PC-3 (cell line): ENCODE data around the gene PITRM1. TPM values are rescaled to one million over a fixed set of nuclear protein-coding genes. Genes with fewer than 3 reads are reported as not detected.

ENCODE experiments used
- ATAC-seq: fragments of 200-7000 bp; cut with Tn5 transposase; 2 replicates; pipeline ENCODE4 v1.9.1; 2020; ENCODE audit warnings: mild to moderate bottlenecking, moderate library complexity
- BruUV-seq: library from RNA; stranded (reverse); fragments of 400-500 nt; replicated peaks from 2 replicates; lab custom pipeline; 2021; lab: Mats Ljungman, UMichigan
- CTCF ChIA-PET: fragments of 300-600 bp; sonication (Branson Sonifier 250); formaldehyde crosslinking; loops from one replicate; lab custom pipeline; 2022; ENCODE audit warnings: antibody characterized with exemption; lab: Charles Lee
- POLR2A ChIA-PET: fragments of 300-600 bp; sonication (Branson Sonifier 250); formaldehyde crosslinking; loops from one replicate; lab custom pipeline; 2022; ENCODE audit warnings: antibody characterized with exemption; ENCODE audit not compliant: unreplicated experiment; lab: Charles Lee
- DNase-seq: peaks from one replicate; pipeline ENCODE4 v3.0.0-alpha.2; 2015
- H2AFZ ChIP-seq: fragments of 300-600 bp; sonication (generic); 2 replicates; pipeline ENCODE4 v1.6.0; 2016; ENCODE audit warnings: antibody characterized with exemption, low read length
- H3F3A ChIP-seq: fragments of 300-600 bp; sonication (generic); one replicate; pipeline ENCODE4 v1.6.0; 2017; ENCODE audit warnings: antibody characterized with exemption, low read length, control low read depth, mild to moderate bottlenecking; ENCODE audit not compliant: unreplicated experiment
- H3K27ac ChIP-seq: fragments of 300-600 bp; sonication (generic); 2 replicates; pipeline ENCODE4 v1.5.1; 2016; ENCODE audit warnings: mild to moderate bottlenecking, low read length
- H3K27me3 ChIP-seq: fragments of 300-600 bp; sonication (generic); 2 replicates; pipeline ENCODE4 v1.6.1; 2016; ENCODE audit warnings: low read length, mixed read lengths
- H3K36me3 ChIP-seq: fragments of 300-600 bp; sonication (generic); 2 replicates; pipeline ENCODE4 v1.6.1; 2016; ENCODE audit warnings: low read depth, mixed run types, low read length, mixed read lengths
- H3K4me1 ChIP-seq: fragments of 300-600 bp; sonication (generic); 2 replicates; pipeline ENCODE4 v1.5.1; 2016; ENCODE audit warnings: low read length; ENCODE audit not compliant: insufficient read depth
- H3K4me2 ChIP-seq: fragments of 300-600 bp; sonication (generic); 2 replicates; pipeline ENCODE4 v1.6.0; 2016; ENCODE audit warnings: low read length
- H3K4me3 ChIP-seq: fragments of 300-600 bp; sonication (generic); 2 replicates; pipeline ENCODE4 v1.5.1; 2016; ENCODE audit warnings: mild to moderate bottlenecking, low read length, mixed read lengths
- H3K79me2 ChIP-seq: fragments of 300-600 bp; sonication (generic); 2 replicates; pipeline ENCODE4 v1.6.1; 2017; ENCODE audit warnings: low read length, mixed read lengths
- H3K9ac ChIP-seq: fragments of 300-600 bp; sonication (generic); 2 replicates; pipeline ENCODE4 v1.6.0; 2016; ENCODE audit warnings: mild to moderate bottlenecking, low read length
- H3K9me2 ChIP-seq: fragments of 300-600 bp; sonication (generic); replicated peaks from 2 replicates; pipeline ENCODE4 v1.6.1; 2016; ENCODE audit warnings: mixed run types, low read length, mixed read lengths
- H3K9me3 ChIP-seq: fragments of 300-600 bp; sonication (generic); 2 replicates; pipeline ENCODE4 v1.6.1; 2016; ENCODE audit warnings: low read length, mixed read lengths
- H4K20me1 ChIP-seq: fragments of 300-600 bp; sonication (generic); 2 replicates; pipeline ENCODE4 v1.6.1; 2016; ENCODE audit warnings: low read length, mixed read lengths
- EZH2 ChIP-seq: fragments of 300-600 bp; sonication (generic); IDR thresholded peaks from one replicate; pipeline ENCODE4 v1.6.1; 2017; ENCODE audit warnings: antibody characterized with exemption, mild to moderate bottlenecking, low read length; ENCODE audit not compliant: unreplicated experiment
- EZH2phosphoT487 ChIP-seq: fragments of 300-600 bp; sonication (generic); IDR thresholded peaks from 2 replicates; pipeline ENCODE4 v1.6.1; 2018; ENCODE audit warnings: mild to moderate bottlenecking, antibody characterized with exemption, low read length, borderline replicate concordance
- intact Hi-C: fragments of 100-400 bp; cut with micrococcal nuclease; formaldehyde crosslinking; loops from 2 replicates; pipeline ENCODE4 v1.9.0; 2023
- total RNA-seq: library from RNA; depleted of rRNA; stranded (reverse); fragments of >200 nt; gene quantifications from 2 replicates; pipeline ENCODE4 v1.2.3, GENCODE V29; 2014
- TF ChIP-seq, protein P1 (sequence below): fragments of 300-600 bp; sonication (generic); conservative IDR thresholded peaks from 2 replicates; pipeline ENCODE4 v1.5.1; 2017; ENCODE audit warnings: antibody characterized with exemption, low read depth, mild to moderate bottlenecking, low read length

The PITRM1 gene
- total RNA-seq, 1 experiment from 2014 or later, result 73.2 TPM

DNA sequence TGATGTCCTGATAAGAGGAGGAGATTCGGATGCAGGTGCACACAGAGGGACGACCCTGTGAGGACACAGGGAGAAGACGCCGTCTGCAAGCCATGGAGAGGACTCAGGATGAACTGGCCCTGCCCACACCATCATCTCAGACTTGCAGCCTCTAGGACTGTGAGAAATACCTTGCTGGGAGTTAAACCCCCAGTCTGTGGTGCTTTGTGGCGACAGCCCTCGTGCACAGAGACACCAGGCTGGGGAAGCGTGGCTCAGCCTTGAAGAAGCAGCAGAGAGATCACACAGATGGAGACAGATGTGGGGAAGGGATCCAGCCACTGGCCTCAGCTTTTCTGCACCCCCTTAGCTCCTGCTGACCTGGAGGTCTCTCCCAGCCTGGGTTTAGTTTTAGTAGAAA is 26.3 kb upstream of the PITRM1 start:
- H3K9me3 ChIP-seq, result no peaks in the 10 kb centered on the region
- TF ChIP-seq EZH2phosphoT487 (no peak), EZH2 (no peak)
- TF ChIP-seq, protein P1, sequence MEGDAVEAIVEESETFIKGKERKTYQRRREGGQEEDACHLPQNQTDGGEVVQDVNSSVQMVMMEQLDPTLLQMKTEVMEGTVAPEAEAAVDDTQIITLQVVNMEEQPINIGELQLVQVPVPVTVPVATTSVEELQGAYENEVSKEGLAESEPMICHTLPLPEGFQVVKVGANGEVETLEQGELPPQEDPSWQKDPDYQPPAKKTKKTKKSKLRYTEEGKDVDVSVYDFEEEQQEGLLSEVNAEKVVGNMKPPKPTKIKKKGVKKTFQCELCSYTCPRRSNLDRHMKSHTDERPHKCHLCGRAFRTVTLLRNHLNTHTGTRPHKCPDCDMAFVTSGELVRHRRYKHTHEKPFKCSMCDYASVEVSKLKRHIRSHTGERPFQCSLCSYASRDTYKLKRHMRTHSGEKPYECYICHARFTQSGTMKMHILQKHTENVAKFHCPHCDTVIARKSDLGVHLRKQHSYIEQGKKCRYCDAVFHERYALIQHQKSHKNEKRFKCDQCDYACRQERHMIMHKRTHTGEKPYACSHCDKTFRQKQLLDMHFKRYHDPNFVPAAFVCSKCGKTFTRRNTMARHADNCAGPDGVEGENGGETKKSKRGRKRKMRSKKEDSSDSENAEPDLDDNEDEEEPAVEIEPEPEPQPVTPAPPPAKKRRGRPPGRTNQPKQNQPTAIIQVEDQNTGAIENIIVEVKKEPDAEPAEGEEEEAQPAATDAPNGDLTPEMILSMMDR, result no peak

DNA sequence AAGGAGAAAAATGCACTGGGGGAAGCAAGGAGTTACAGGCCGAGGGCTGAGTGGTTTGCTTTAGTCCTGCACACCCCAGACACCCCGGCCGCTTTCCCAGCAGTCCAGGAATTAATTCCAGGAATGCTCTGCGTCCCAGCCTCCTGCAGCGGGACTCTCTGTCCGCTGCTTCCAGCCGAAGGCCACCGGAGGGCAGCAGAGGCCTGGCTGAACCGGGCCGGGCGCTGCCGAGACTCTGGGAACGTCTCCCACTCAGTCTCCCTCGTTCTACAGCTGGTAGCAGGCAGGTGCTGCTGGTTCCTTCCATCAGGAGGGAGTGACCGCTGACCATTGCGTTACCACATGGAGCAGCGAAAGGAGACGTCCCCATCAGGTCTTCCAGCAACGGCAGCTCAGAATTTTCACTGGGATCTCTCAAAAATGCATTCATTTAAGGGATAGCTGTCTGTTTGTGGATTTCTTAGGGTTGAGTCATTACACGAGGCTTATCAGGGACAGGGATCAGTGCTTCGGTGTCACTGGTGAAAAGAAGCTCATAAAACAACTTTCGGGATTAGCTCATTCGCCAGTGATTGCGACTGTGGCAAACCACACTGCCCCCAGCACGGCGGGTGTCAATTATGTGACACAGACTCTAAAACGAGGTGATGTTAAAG is 24.9 kb upstream of the PITRM1 start:
- ATAC-seq (peak; percentile 83), DNase-seq (peak; percentile 74)
- peak overlapping the region; percentile 55 for H3K9ac ChIP-seq
- peak overlapping the region; percentile 87 for H3K4me2 ChIP-seq
- H3K27me3 ChIP-seq, result no peaks in the 10 kb centered on the region
- peaks cover 15% of the 10 kb centered on the region for H3K4me1 ChIP-seq
- no peaks in the 10 kb centered on the region for H4K20me1 ChIP-seq
- TSS peak; percentile 46 for BruUV-seq
- H3K9me3 ChIP-seq, result no peaks in the 10 kb centered on the region
- H3K36me3 ChIP-seq, result no peaks in the 10 kb centered on the region
- peak overlapping the region; percentile 56 for H3K4me3 ChIP-seq
- ChIA-PET CTCF (interaction anchor here (0.5 to 1.1 kb wide), 8 partner anchors 30 to 1398 kb away, joined by 3 to 8 read pairs (median 3); no protein-coding TSS in a partner anchor), POLR2A (interaction anchor here (0.5 to 0.7 kb wide), 3 partner anchors 51 to 613 kb away, joined by 4 to 6 read pairs (median 5); no protein-coding TSS in a partner anchor)
- H3K27ac ChIP-seq, result peak overlapping the region; percentile 83
- H3K9me2 ChIP-seq, result no peaks in the 10 kb centered on the region
- intact Hi-C loops, result loop anchor here (2.0 to 10.0 kb wide), 5 partner anchors 29 to 1457 kb away; no protein-coding TSS in a partner anchor
- H3F3A ChIP-seq, result no peaks in the 10 kb centered on the region
- H2AFZ ChIP-seq, result peak overlapping the region; percentile 73
- H3K79me2 ChIP-seq, result no peaks in the 10 kb centered on the region
- TF ChIP-seq EZH2phosphoT487, result no peak
- no peak for TF ChIP-seq EZH2
- TF ChIP-seq, protein P1, result peak; percentile 72

More for the DNA sequence above, 26.3 kb upstream of the PITRM1 start:
- Histone ChIP-seq H3K27ac (no peak overlapping the region), H2AFZ (no peak overlapping the region), H3K36me3 (no peaks in the 10 kb centered on the region), H3K27me3 (no peaks in the 10 kb centered on the region), H3K4me2 (no peak overlapping the region), H3K4me3 (no peak overlapping the region), H3K9ac (no peak overlapping the region), H3K79me2 (no peaks in the 10 kb centered on the region), H3K4me1 (peaks cover 8% of the 10 kb centered on the region), H3K9me2 (no peaks in the 10 kb centered on the region), H4K20me1 (no peaks in the 10 kb centered on the region), H3F3A (no peaks in the 10 kb centered on the region)
- ChIA-PET CTCF (no interaction called here), POLR2A (no interaction called here)
- intact Hi-C loops, result loop anchor here (5.0 to 10.0 kb wide), 4 partner anchors 268 to 1456 kb away; no protein-coding TSS in a partner anchor
- BruUV-seq, result no TSS peak
- DNase-seq (no peak), ATAC-seq (no peak)

DNA sequence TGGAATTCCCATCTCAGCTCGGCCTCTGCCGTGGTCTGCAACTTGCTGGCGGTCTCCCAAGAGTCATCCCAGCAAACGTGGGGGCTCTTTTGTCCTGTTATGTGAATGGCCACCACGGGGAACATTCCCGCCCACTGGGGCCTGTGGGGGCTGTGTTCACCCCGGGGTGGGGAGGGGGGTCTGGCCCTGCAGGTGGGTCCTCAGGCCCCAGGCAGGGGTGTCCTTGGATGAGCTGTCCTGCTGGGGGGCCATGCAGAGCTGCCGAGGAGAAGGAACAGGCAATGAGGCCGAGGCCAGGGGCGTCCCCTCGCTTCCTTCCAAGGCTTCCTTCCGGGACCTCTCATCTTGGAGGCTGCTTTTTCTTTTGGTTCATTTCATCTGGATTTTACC is 24.4 kb upstream of the PITRM1 start:
- intact Hi-C loops, result loop anchor here (2.0 to 10.0 kb wide), 5 partner anchors 30 to 1458 kb away; no protein-coding TSS in a partner anchor
- H4K20me1 ChIP-seq, result no peaks in the 10 kb centered on the region
- H3F3A ChIP-seq, result no peaks in the 10 kb centered on the region
- H3K79me2 ChIP-seq, result no peaks in the 10 kb centered on the region
- no peaks in the 10 kb centered on the region for H3K9me2 ChIP-seq
- ChIA-PET POLR2A (no interaction called here), CTCF (interaction anchor here (0.5 to 1.1 kb wide), 3 partner anchors 272 to 580 kb away, joined by 3 to 5 read pairs (median 3); no protein-coding TSS in a partner anchor)
- no peaks in the 10 kb centered on the region for H3K9me3 ChIP-seq
- TF ChIP-seq EZH2phosphoT487 (no peak), EZH2 (no peak)
- TF ChIP-seq, protein P1, result no peak
- ATAC-seq (no peak), DNase-seq (no peak)
- H3K36me3 ChIP-seq, result no peaks in the 10 kb centered on the region
- H3K4me2 ChIP-seq, result peak overlapping the region; percentile 87; the same call in 1 of the 2 replicates
- no peak overlapping the region for H3K4me3 ChIP-seq
- H3K27me3 ChIP-seq, result no peaks in the 10 kb centered on the region
- H3K27ac ChIP-seq, result no peak overlapping the region
- H3K9ac ChIP-seq, result no peak overlapping the region
- peak overlapping the region; percentile 73; the same call in 1 of the 2 replicates for H2AFZ ChIP-seq
- H3K4me1 ChIP-seq, result peaks cover 15% of the 10 kb centered on the region
- BruUV-seq, result no TSS peak
